ENCODE measurements around the gene C15orf62.

GRCh38 chr15:40746916-40747418 lies 22.8 kb upstream of the C15orf62 start:
- TF ChIP-seq CTCF (IDR thresholded peaks at IDR 0.05) = no peak
- TF ChIP-seq POLR2AphosphoS5 (IDR thresholded peaks at IDR 0.05) = no peak
- no peak for TF ChIP-seq POLR2A (IDR thresholded peaks at IDR 0.05)

Data from breast epithelium (tissue), 3 donors.